ENCODE results near the gene KRT78. TPM values are rescaled to one million over a fixed set of nuclear protein-coding genes. Genes with fewer than 3 reads are reported as not detected.

The KRT78 gene
- total RNA-seq, 3 donors from 2014 or later (not counting 1 experiment from before 2014, with no cell fraction given) = not detected

- Mint-ChIP-seq H3K27me3 (ENCODE audit: low read depth in 2 of 2) (peaks cover 11 to 20% of the 10 kb centered on the region in 2 donors), H3K4me1 (peaks cover 4 to 13% of the 10 kb centered on the region in 2 donors), H3K9me3 (no peaks in the 10 kb centered on the region), H3K27ac (no peak overlapping the region), H3K4me3 (no peak overlapping the region), H3K36me3 (no peaks in the 10 kb centered on the region)
- Histone ChIP-seq H3K4me3 (ENCODE audit: low read length) (no peak overlapping the region), H3K27me3 (ENCODE audit: control insufficient read depth, insufficient read depth, low read length) (no peaks in the 10 kb centered on the region), H3K4me1 (ENCODE audit: control insufficient read depth, insufficient read depth, low read length) (no peaks in the 10 kb centered on the region), H3K27ac (ENCODE audit: low read length) (no peak overlapping the region), H3K36me3 (ENCODE audit: control insufficient read depth, insufficient read depth, low read length) (no peaks in the 10 kb centered on the region), H3K9me3 (ENCODE audit: control insufficient read depth, insufficient read depth, low read length) (no peaks in the 10 kb centered on the region)
- intact Hi-C loops (cut with micrococcal nuclease) = no loop called here
- ATAC-seq (no peak), DNase-seq (no peak)
- no peak for TF ChIP-seq CTCF (IDR thresholded peaks at IDR 0.05)
- WGBS (ENCODE audit: insufficient coverage) = 96% methylated on average over 4 of the region's 4 CpGs
These were observed 34.1 kb downstream of the KRT78 start for GRCh38 chr12:52814710-52815155.

DNA sequence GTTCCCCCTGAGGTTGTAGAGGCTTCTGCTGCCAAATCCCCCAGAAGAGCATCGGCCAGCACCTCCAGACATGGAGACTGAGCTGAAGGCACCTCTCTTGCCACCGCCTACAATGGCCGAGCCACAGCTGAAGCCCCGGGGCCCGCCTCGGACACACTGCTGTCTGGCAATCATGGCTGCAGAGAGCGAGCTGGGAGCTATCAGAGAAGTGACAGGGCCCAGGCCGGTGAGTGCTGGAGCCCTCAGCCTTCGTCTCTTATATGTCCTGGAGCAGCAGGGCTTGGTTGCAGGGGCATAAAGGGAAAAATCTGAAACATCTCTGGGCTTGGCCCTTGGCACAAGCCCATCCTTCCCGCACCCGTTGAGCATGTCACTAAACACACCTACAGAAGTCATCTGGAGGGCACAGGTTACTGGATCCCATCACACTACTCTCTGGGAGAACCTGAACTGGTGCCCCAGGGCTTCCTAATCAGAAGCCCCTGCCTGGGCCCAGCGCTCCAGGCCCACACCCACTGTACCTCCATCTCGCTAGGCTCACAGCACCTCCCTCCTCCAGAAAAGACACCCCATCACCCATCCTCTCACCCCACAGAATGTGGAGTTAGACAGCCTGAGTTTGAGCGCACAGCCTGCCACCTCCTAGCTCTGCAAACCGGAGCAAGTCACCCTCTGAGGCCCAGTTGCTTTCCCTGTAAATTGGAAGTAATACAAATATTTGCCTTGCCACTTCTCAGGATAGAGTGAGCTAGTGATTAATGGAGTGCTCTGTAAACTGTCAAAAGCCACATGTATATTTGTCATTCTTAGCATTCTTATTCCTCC is 34.7 kb downstream of the KRT78 start, which contains the start of gene KRT4:
Gene KRT4, minus strand, starts transcription at position 232 of the 825 bp plus-strand sequence. Its CDS starts 58 bp downstream, at position 174.
- peaks cover 9 to 20% of the 10 kb centered on the region in 2 donors for H3K27me3 Mint-ChIP-seq (ENCODE audit: low read depth in 2 of 2)
- Histone ChIP-seq H3K27me3 (ENCODE audit: control insufficient read depth, insufficient read depth, low read length) (no peaks in the 10 kb centered on the region), H3K4me3 (ENCODE audit: low read length) (no peak within 1 kb of the TSS), H3K4me1 (ENCODE audit: control insufficient read depth, insufficient read depth, low read length) (no peaks in the 10 kb centered on the region), H3K9me3 (ENCODE audit: control insufficient read depth, insufficient read depth, low read length) (no peaks in the 10 kb centered on the region), H3K36me3 (ENCODE audit: control insufficient read depth, insufficient read depth, low read length) (no peaks in the 10 kb centered on the region), H3K27ac (ENCODE audit: low read length) (no peak within 1 kb of the TSS)
- no peak within 1 kb of the TSS for H3K4me3 Mint-ChIP-seq
- no peaks in the 10 kb centered on the region for H3K9me3 Mint-ChIP-seq
- H3K27ac Mint-ChIP-seq = no peak within 1 kb of the TSS
- ATAC-seq (no peak), DNase-seq (no peak)
- WGBS (ENCODE audit: insufficient coverage) = 86% methylated on average over 15 of the region's 15 CpGs
- TF ChIP-seq CTCF (IDR thresholded peaks at IDR 0.05) = no peak
- H3K36me3 Mint-ChIP-seq = no peaks in the 10 kb centered on the region
- intact Hi-C loops (cut with micrococcal nuclease) = no loop called here
- peaks cover 4 to 13% of the 10 kb centered on the region in 2 donors for H3K4me1 Mint-ChIP-seq

DNA sequence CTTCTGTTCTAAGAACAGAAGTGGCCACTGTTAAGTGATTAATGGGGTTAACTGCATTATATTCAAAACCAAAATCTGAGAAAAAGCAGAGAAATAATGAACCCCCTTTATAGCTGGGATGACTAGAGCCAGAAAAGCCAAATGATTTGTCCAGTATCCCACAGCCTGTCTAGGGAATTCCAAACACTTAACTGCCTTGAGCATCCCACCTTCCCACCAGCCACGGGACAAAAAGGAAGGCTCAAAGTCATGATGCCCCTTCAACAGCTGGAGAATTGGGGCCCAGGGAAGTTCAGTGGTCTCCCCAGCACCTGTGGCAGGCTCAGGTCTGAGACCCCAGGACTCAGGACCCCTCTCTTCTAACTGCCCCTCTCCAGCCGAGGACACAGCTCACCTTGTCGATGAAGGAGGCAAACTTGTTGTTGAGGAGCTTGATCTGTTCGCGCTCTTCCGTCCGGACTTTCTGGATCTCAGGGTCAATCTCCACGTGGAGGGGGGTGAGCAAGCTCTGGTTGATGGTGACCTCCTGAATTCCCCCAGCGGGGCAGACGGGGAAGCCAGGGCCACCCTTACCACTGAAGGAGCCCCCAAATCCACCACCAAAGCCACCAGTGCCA is 35.5 kb downstream of the KRT78 start:
- H3K4me3 ChIP-seq (ENCODE audit: low read length) = no peak overlapping the region
- Mint-ChIP-seq H3K4me1 (peaks cover 4 to 13% of the 10 kb centered on the region in 2 donors), H3K36me3 (no peaks in the 10 kb centered on the region), H3K27me3 (ENCODE audit: low read depth in 2 of 2) (peaks cover 6 to 19% of the 10 kb centered on the region in 2 donors), H3K27ac (no peak overlapping the region), H3K9me3 (no peaks in the 10 kb centered on the region), H3K4me3 (no peak overlapping the region)
- no peak for ATAC-seq
- H3K36me3 ChIP-seq (ENCODE audit: control insufficient read depth, insufficient read depth, low read length) = no peaks in the 10 kb centered on the region
- H3K27ac ChIP-seq (ENCODE audit: low read length) = no peak overlapping the region
- WGBS (ENCODE audit: insufficient coverage) = 88% methylated on average over 10 of the region's 10 CpGs
- no peaks in the 10 kb centered on the region for H3K4me1 ChIP-seq (ENCODE audit: control insufficient read depth, insufficient read depth, low read length)
- intact Hi-C loops (cut with micrococcal nuclease) = no loop called here
- DNase-seq = no peak
- no peak for TF ChIP-seq CTCF (IDR thresholded peaks at IDR 0.05)
- H3K9me3 ChIP-seq (ENCODE audit: control insufficient read depth, insufficient read depth, low read length) = no peaks in the 10 kb centered on the region
- no peaks in the 10 kb centered on the region for H3K27me3 ChIP-seq (ENCODE audit: control insufficient read depth, insufficient read depth, low read length)

All from natural killer cell (primary cell).